HepG2 (cell line): ENCODE measurements around the gene ANO9. TPM values are rescaled to one million over a fixed set of nuclear protein-coding genes. Genes with fewer than 3 reads are reported as not detected.

ENCODE experiments used
- CHD2 ChIP-seq: IDR thresholded peaks from 2 replicates; pipeline ENCODE4 v1.6.1; 2011; ENCODE audit warnings: low read depth, low read length, improper control_type of control experiment
- E2F1 ChIP-seq: sonication (generic); formaldehyde crosslinking; IDR thresholded peaks from 2 replicates; pipeline ENCODE4 v1.5.0; 2020; ENCODE audit warnings: missing genetic modification reagents
- GZF1 ChIP-seq: sonication (generic); formaldehyde crosslinking; IDR thresholded peaks from 2 replicates; pipeline ENCODE4 v1.5.1; 2020; ENCODE audit warnings: mild to moderate bottlenecking, missing genetic modification reagents
- MAX ChIP-seq: IDR thresholded peaks from 2 replicates; pipeline ENCODE4 v1.6.1; 2012; ENCODE audit warnings: inconsistent platforms
- PAWR ChIP-seq: sonication (generic); formaldehyde crosslinking; IDR thresholded peaks from 2 replicates; pipeline ENCODE4 v1.4.0; 2020; ENCODE audit warnings: missing genetic modification reagents, mild to moderate bottlenecking, borderline replicate concordance
- PBX2 ChIP-seq: IDR thresholded peaks from 2 replicates; pipeline ENCODE4 v1.6.1; 2016; ENCODE audit warnings: control low read depth
- TBX2 ChIP-seq: sonication (generic); formaldehyde crosslinking; IDR thresholded peaks from 2 replicates; pipeline ENCODE4 v1.5.0; 2020; ENCODE audit warnings: missing genetic modification reagents, mild to moderate bottlenecking, borderline replicate concordance
- TFDP2 ChIP-seq: sonication (generic); formaldehyde crosslinking; IDR thresholded peaks from 2 replicates; pipeline ENCODE4 v1.4.0; 2020; ENCODE audit warnings: missing genetic modification reagents
- YEATS4 ChIP-seq: sonication (generic); formaldehyde crosslinking; IDR thresholded peaks from 2 replicates; pipeline ENCODE4 v1.4.0; 2020; ENCODE audit warnings: missing genetic modification reagents, borderline replicate concordance
- ZFP62 ChIP-seq: sonication (generic); formaldehyde crosslinking; IDR thresholded peaks from 2 replicates; pipeline ENCODE4 v1.4.0; 2020; ENCODE audit warnings: missing genetic modification reagents
- ZMAT3 ChIP-seq: sonication (generic); formaldehyde crosslinking; conservative IDR thresholded peaks from 2 replicates; pipeline ENCODE4 v1.7.0; 2021; ENCODE audit warnings: missing genetic modification reagents
- ZNF337 ChIP-seq: sonication (generic); formaldehyde crosslinking; IDR thresholded peaks from 2 replicates; pipeline ENCODE4 v1.5.1; 2020; ENCODE audit warnings: missing genetic modification reagents, low read depth, mild to moderate bottlenecking, borderline replicate concordance
- ZNF343 ChIP-seq: sonication (generic); formaldehyde crosslinking; IDR thresholded peaks from 2 replicates; pipeline ENCODE4 v1.4.0; 2020; ENCODE audit warnings: mild to moderate bottlenecking, missing genetic modification reagents
- ZNF367 ChIP-seq: sonication (generic); formaldehyde crosslinking; IDR thresholded peaks from 2 replicates; pipeline ENCODE4 v1.4.0; 2020; ENCODE audit warnings: missing genetic modification reagents, borderline replicate concordance
- ZNF530 ChIP-seq: sonication (generic); formaldehyde crosslinking; IDR thresholded peaks from 2 replicates; pipeline ENCODE4 v1.5.0; 2020; ENCODE audit warnings: low read depth, mild to moderate bottlenecking, missing genetic modification reagents
- ZNF614 ChIP-seq: IDR thresholded peaks from 2 replicates; pipeline ENCODE4 v1.6.1; 2018; ENCODE audit warnings: missing biosample characterization, missing genetic modification reagents, inconsistent platforms, borderline replicate concordance
- ZNF720 ChIP-seq: sonication (generic); formaldehyde crosslinking; IDR thresholded peaks from 2 replicates; pipeline ENCODE4 v1.4.0; 2020; ENCODE audit warnings: missing genetic modification reagents
- polyA plus RNA-seq, 8 experiments: library from polyadenylated mRNA; depleted of rRNA in 3 of 8; stranded (reverse) in 7 of 8; unstranded in 1 of 8; fragments of >200 nt; fragmentation: Illumina TruSeq in 4 of 8; extraction: Trizol in 4 of 8; gene quantifications; 2 replicates each; pipeline versions ENCODE4 v1.2.1 to v1.2.3, GENCODE V29; 2011 to 2016; ENCODE audit warnings: low read depth in 4 of 8, missing spikeins in 1 of 8, mixed read lengths in 1 of 8; ENCODE audit not compliant: insufficient read depth in 1 of 8
- total RNA-seq, 5 experiments: library from RNA; depleted of rRNA; stranded (reverse); fragments of >200 nt; fragmentation: Illumina TruSeq; extraction: Trizol; gene quantifications; 2 replicates each; pipeline ENCODE4 v1.2.3, GENCODE V29; 2016; ENCODE audit warnings: low read depth in 1 of 5
- TF ChIP-seq, protein P1 (sequence below): sonication (generic); formaldehyde crosslinking; IDR thresholded peaks from 2 replicates; pipeline ENCODE4 v1.8.0; 2022; ENCODE audit warnings: mild to moderate bottlenecking, missing genetic modification reagents; ENCODE audit not compliant: insufficient replicate concordance
- TF ChIP-seq, protein P2 (sequence below): sonication (generic); formaldehyde crosslinking; IDR thresholded peaks from 2 replicates; pipeline ENCODE4 v1.4.0; 2020; ENCODE audit warnings: low read depth, missing genetic modification reagents
- TF ChIP-seq, protein P3 (sequence below): sonication (generic); formaldehyde crosslinking; IDR thresholded peaks from 2 replicates; pipeline ENCODE4 v1.8.0; 2022; ENCODE audit warnings: mild to moderate bottlenecking, missing genetic modification reagents, moderate library complexity

The ANO9 gene
- total and polyA plus RNA-seq, 2 of the 13 experiments (the other 11 are each of a cell fraction or from before 2014, with no cell fraction given), result 8.9 to 14.3 TPM

DNA sequence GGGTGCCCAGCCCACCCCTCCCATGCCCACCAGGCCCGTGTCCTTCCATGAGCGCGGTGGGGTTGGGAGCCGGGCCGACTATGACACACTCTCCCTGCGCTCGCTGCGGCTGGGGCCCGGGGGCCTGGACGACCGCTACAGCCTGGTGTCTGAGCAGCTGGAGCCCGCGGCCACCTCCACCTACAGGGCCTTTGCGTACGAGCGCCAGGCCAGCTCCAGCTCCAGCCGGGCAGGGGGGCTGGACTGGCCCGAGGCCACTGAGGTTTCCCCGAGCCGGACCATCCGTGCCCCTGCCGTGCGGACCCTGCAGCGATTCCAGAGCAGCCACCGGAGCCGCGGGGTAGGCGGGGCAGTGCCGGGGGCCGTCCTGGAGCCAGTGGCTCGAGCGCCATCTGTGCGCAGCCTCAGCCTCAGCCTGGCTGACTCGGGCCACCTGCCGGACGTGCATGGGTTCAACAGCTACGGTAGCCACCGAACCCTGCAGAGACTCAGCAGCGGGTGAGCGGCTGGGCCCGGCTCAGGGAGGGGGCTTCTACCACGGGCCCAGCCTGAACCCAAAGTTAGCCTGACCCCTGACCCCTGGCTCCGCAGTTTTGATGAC, 44.8 kb downstream of the ANO9 start (continued):
- no peak for TF ChIP-seq ZNF343
- no peak for TF ChIP-seq ZNF367 (CRISPR knock-in tag)
- TF ChIP-seq PBX2 (CRISPR knock-in tag), result no peak
- 0 out of 2 replicates have a peak, but pooled peaks have one; percentile 33 for TF ChIP-seq ZNF337 (CRISPR knock-in tag)
- TF ChIP-seq, protein P1, sequence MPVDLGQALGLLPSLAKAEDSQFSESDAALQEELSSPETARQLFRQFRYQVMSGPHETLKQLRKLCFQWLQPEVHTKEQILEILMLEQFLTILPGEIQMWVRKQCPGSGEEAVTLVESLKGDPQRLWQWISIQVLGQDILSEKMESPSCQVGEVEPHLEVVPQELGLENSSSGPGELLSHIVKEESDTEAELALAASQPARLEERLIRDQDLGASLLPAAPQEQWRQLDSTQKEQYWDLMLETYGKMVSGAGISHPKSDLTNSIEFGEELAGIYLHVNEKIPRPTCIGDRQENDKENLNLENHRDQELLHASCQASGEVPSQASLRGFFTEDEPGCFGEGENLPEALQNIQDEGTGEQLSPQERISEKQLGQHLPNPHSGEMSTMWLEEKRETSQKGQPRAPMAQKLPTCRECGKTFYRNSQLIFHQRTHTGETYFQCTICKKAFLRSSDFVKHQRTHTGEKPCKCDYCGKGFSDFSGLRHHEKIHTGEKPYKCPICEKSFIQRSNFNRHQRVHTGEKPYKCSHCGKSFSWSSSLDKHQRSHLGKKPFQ (CRISPR knock-in tag), result no peak
- TF ChIP-seq CHD2, result no peak
- no peak for TF ChIP-seq ZMAT3
- TF ChIP-seq ZNF530 (CRISPR knock-in tag), result no peak
- peak; percentile 53; the same call in 1 of the 2 replicates for TF ChIP-seq MAX
- TF ChIP-seq TFDP2 (CRISPR knock-in tag), result 0 out of 2 replicates have a peak, but pooled peaks have one; percentile 26
- TF ChIP-seq, protein P2, sequence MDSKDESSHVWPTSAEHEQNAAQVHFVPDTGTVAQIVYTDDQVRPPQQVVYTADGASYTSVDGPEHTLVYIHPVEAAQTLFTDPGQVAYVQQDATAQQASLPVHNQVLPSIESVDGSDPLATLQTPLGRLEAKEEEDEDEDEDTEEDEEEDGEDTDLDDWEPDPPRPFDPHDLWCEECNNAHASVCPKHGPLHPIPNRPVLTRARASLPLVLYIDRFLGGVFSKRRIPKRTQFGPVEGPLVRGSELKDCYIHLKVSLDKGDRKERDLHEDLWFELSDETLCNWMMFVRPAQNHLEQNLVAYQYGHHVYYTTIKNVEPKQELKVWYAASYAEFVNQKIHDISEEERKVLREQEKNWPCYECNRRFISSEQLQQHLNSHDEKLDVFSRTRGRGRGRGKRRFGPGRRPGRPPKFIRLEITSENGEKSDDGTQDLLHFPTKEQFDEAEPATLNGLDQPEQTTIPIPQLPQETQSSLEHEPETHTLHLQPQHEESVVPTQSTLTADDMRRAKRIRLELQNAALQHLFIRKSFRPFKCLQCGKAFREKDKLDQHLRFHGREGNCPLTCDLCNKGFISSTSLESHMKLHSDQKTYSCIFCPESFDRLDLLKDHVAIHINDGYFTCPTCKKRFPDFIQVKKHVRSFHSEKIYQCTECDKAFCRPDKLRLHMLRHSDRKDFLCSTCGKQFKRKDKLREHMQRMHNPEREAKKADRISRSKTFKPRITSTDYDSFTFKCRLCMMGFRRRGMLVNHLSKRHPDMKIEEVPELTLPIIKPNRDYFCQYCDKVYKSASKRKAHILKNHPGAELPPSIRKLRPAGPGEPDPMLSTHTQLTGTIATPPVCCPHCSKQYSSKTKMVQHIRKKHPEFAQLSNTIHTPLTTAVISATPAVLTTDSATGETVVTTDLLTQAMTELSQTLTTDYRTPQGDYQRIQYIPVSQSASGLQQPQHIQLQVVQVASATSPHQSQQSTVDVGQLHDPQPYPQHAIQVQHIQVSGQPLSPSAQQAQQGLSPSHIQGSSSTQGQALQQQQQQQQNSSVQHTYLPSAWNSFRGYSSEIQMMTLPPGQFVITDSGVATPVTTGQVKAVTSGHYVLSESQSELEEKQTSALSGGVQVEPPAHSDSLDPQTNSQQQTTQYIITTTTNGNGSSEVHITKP, result no peak
- TF ChIP-seq, protein P3, sequence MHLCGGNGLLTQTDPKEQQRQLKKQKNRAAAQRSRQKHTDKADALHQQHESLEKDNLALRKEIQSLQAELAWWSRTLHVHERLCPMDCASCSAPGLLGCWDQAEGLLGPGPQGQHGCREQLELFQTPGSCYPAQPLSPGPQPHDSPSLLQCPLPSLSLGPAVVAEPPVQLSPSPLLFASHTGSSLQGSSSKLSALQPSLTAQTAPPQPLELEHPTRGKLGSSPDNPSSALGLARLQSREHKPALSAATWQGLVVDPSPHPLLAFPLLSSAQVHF (CRISPR knock-in tag), result no peak
- TF ChIP-seq TBX2 (CRISPR knock-in tag), result no peak
- TF ChIP-seq YEATS4 (CRISPR knock-in tag), result no peak
- TF ChIP-seq ZNF614 (CRISPR knock-in tag), result 0 out of 2 replicates have a peak, but pooled peaks have one; percentile 58
- no peak for TF ChIP-seq GZF1 (CRISPR knock-in tag)
- no peak for TF ChIP-seq ZNF720 (CRISPR knock-in tag)
- no peak for TF ChIP-seq ZFP62 (CRISPR knock-in tag)
- TF ChIP-seq E2F1 (CRISPR knock-in tag), result no peak
- no peak for TF ChIP-seq PAWR
